H1 (cell line): ENCODE measurements around the gene CUEDC1. TPM values are rescaled to one million over a fixed set of nuclear protein-coding genes. Genes with fewer than 3 reads are reported as not detected.

Experiments used
- CTCF ChIA-PET: fragments of 300-600 bp; sonication (Branson Sonifier 250); formaldehyde crosslinking; loops from one replicate; lab custom pipeline; 2021; ENCODE audit not compliant: partially characterized antibody; lab: Charles Lee
- POLR2A ChIA-PET: fragments of 300-600 bp; sonication (Branson Sonifier 250); formaldehyde crosslinking; loops from one replicate; lab custom pipeline; 2021; ENCODE audit warnings: inconsistent platforms; ENCODE audit not compliant: partially characterized antibody; lab: Charles Lee
- DNase-seq, 2 experiments: peaks; one replicate each; pipeline versions ENCODE4 v3.0.0 to v3.0.0-alpha.2; 2010 to 2022; ENCODE audit warnings: low spot score in 2 of 2, low read depth in 1 of 2, mixed read lengths in 1 of 2
- FAIRE-seq: peaks from 2 replicates; lab custom pipeline; 2011; peaks lifted over from hg19 to GRCh38; lab: Jason Lieb, UNC
- H2AFZ ChIP-seq: 2 replicates; pipeline ENCODE4 v1.8.1; 2012; ENCODE audit warnings: low read length, inconsistent platforms
- H2AK5ac ChIP-seq: 2 replicates; pipeline ENCODE4 v1.6.1; 2013; ENCODE audit warnings: low read depth, low read length
- H2BK120ac ChIP-seq: replicated peaks from 2 replicates; pipeline ENCODE3; 2013; ENCODE audit warnings: low read depth, low read length, inconsistent platforms
- H2BK12ac ChIP-seq: 2 replicates; pipeline ENCODE4 v1.6.1; 2013; ENCODE audit warnings: low read depth, low read length
- H2BK15ac ChIP-seq: 2 replicates; pipeline ENCODE4 v1.6.1; 2013; ENCODE audit warnings: low read length
- H2BK20ac ChIP-seq: 2 replicates; pipeline ENCODE4 v1.6.1; 2013; ENCODE audit warnings: low read length
- H2BK5ac ChIP-seq: 2 replicates; pipeline ENCODE4 v1.6.1; 2013; ENCODE audit warnings: low read depth, low read length
- H3K14ac ChIP-seq: 2 replicates; pipeline ENCODE4 v1.6.1; 2013; ENCODE audit warnings: inconsistent platforms; ENCODE audit not compliant: insufficient read length
- H3K18ac ChIP-seq: 2 replicates; pipeline ENCODE4 v1.6.1; 2013; ENCODE audit warnings: low read length; ENCODE audit errors: extremely low read depth
- H3K23ac ChIP-seq: 2 replicates; pipeline ENCODE4 v1.6.1; 2013; ENCODE audit warnings: inconsistent platforms; ENCODE audit not compliant: insufficient read length
- H3K23me2 ChIP-seq: 2 replicates; pipeline ENCODE4 v1.6.1; 2013; ENCODE audit warnings: low read depth, low read length
- H3K27ac ChIP-seq: 2 replicates; pipeline ENCODE4 v1.6.1; 2011; ENCODE audit warnings: low read depth, low read length, inconsistent platforms
- H3K27me3 ChIP-seq, 4 experiments: replicated peaks in 1 of 4; 1 replicate in 1 of 4; 2 replicates in 3 of 4; pipeline versions ENCODE4 v1.6.1 to v1.8.1; 2011 to 2013; ENCODE audit warnings: low read length in 3 of 4, mild to moderate bottlenecking in 3 of 4, inconsistent platforms in 2 of 4, mixed read lengths in 2 of 4, moderate library complexity in 1 of 4; ENCODE audit not compliant: control insufficient read depth in 3 of 4, insufficient read depth in 3 of 4; ENCODE audit errors: extremely low read depth in 1 of 4
- H3K36me3 ChIP-seq, 4 experiments: 2 replicates each; pipeline versions ENCODE4 v1.6.1 to v1.8.1; 2011 to 2013; ENCODE audit warnings: mild to moderate bottlenecking in 4 of 4, low read length in 3 of 4, moderate library complexity in 2 of 4, control low read depth in 1 of 4, inconsistent platforms in 1 of 4; ENCODE audit not compliant: insufficient read depth in 4 of 4, control insufficient read depth in 2 of 4
- H3K4ac ChIP-seq: replicated peaks from 2 replicates; pipeline ENCODE3; 2013; ENCODE audit warnings: low read length, low read depth, mixed read lengths, inconsistent platforms; ENCODE audit not compliant: insufficient read length
- H3K4me1 ChIP-seq, 4 experiments: replicated peaks in 1 of 4; 1 replicate in 1 of 4; 2 replicates in 3 of 4; pipeline versions ENCODE4 v1.6.1 to v1.8.1; 2011 to 2013; ENCODE audit warnings: low read length in 3 of 4, inconsistent platforms in 2 of 4, mixed read lengths in 1 of 4; ENCODE audit not compliant: insufficient read depth in 4 of 4, control insufficient read depth in 3 of 4
- H3K4me2 ChIP-seq, 2 experiments: 2 replicates each; pipeline versions ENCODE4 v1.6.1 to v1.8.1; 2011 to 2013; ENCODE audit warnings: low read depth in 2 of 2, low read length in 2 of 2, control low read depth in 1 of 2, inconsistent platforms in 1 of 2, mild to moderate bottlenecking in 1 of 2; ENCODE audit not compliant: insufficient read depth in 1 of 2
- H3K4me3 ChIP-seq, 4 experiments: fragments of 200-600, 300-600 bp in 1 of 4; sonication (generic), shearing (Covaris generic), sonication (Bioruptor Twin) in 1 of 4; 2 replicates each; pipeline versions ENCODE4 v1.5.1 to v1.8.1; 2011 to 2016; ENCODE audit warnings: low read length in 4 of 4, low read depth in 3 of 4, control low read depth in 2 of 4, inconsistent platforms in 2 of 4, mild to moderate bottlenecking in 2 of 4, mixed read lengths in 1 of 4, moderate library complexity in 1 of 4; ENCODE audit not compliant: insufficient read depth in 2 of 4; ENCODE audit errors: extremely low read depth in 1 of 4
- H3K56ac ChIP-seq: replicated peaks from 2 replicates; pipeline ENCODE3; 2013; ENCODE audit warnings: low read depth, mild to moderate bottlenecking, mixed read lengths, low read length, inconsistent platforms; ENCODE audit not compliant: insufficient read length
- H3K79me1 ChIP-seq: 2 replicates; pipeline ENCODE4 v1.6.1; 2013; ENCODE audit warnings: low read depth, low read length, control low read depth
- H3K79me2 ChIP-seq, 2 experiments: 2 replicates each; pipeline versions ENCODE4 v1.6.1 to v1.8.1; 2012 to 2013; ENCODE audit warnings: low read length in 2 of 2, mild to moderate bottlenecking in 2 of 2, inconsistent platforms in 1 of 2; ENCODE audit not compliant: insufficient read depth in 2 of 2, control insufficient read depth in 1 of 2
- H3K9ac ChIP-seq, 4 experiments: replicated peaks in 1 of 4; 1 replicate in 1 of 4; 2 replicates in 3 of 4; pipeline versions ENCODE4 v1.6.1 to v1.8.1; 2011 to 2013; ENCODE audit warnings: low read depth in 3 of 4, low read length in 3 of 4, control low read depth in 2 of 4, mild to moderate bottlenecking in 2 of 4, moderate library complexity in 2 of 4, inconsistent platforms in 1 of 4; ENCODE audit errors: extremely low read depth in 1 of 4
- H3K9me3 ChIP-seq, 2 experiments: 2 replicates each; pipeline versions ENCODE4 v1.6.1 to v1.8.1; 2012 to 2013; ENCODE audit warnings: mild to moderate bottlenecking in 2 of 2, moderate library complexity in 2 of 2, control low read depth in 1 of 2, inconsistent platforms in 1 of 2, low read depth in 1 of 2, low read length in 1 of 2, mixed read lengths in 1 of 2; ENCODE audit not compliant: insufficient read depth in 2 of 2
- H4K20me1 ChIP-seq, 2 experiments: replicated peaks in 1 of 2; 2 replicates each; pipeline versions ENCODE3 to v1.8.1; 2011 to 2013; ENCODE audit warnings: inconsistent platforms in 2 of 2, low read length in 2 of 2, mild to moderate bottlenecking in 1 of 2; ENCODE audit not compliant: insufficient read depth in 2 of 2, control insufficient read depth in 1 of 2
- H4K5ac ChIP-seq: 2 replicates; pipeline ENCODE4 v1.6.1; 2013; ENCODE audit warnings: low read length, low read depth, mixed read lengths, inconsistent platforms; ENCODE audit not compliant: insufficient read length
- H4K8ac ChIP-seq: 2 replicates; pipeline ENCODE4 v1.8.0; 2013; ENCODE audit warnings: mild to moderate bottlenecking, moderate library complexity, low read length, inconsistent platforms; ENCODE audit not compliant: insufficient read depth; ENCODE audit errors: extremely low read depth
- H4K91ac ChIP-seq: replicated peaks from 2 replicates; pipeline ENCODE3; 2013; ENCODE audit warnings: low read length, mixed read lengths, inconsistent platforms; ENCODE audit not compliant: insufficient read length
- BCL11A ChIP-seq, 2 experiments: IDR thresholded peaks; one replicate each; pipeline ENCODE4 v1.6.1; 2011; ENCODE audit warnings: low read depth in 2 of 2, low read length in 2 of 2, mild to moderate bottlenecking in 2 of 2
- BRCA1 ChIP-seq: IDR thresholded peaks from 2 replicates; pipeline ENCODE4 v1.6.1; 2012; ENCODE audit warnings: low read depth, low read length, improper control_type of control experiment
- CHD2 ChIP-seq: IDR thresholded peaks from 2 replicates; pipeline ENCODE4 v1.6.1; 2012; ENCODE audit warnings: low read length, improper control_type of control experiment
- FOSL1 ChIP-seq: IDR thresholded peaks from 2 replicates; pipeline ENCODE4 v1.6.1; 2011; ENCODE audit warnings: mild to moderate bottlenecking, low read depth, low read length, moderate library complexity; ENCODE audit not compliant: insufficient read depth
- HDAC6 ChIP-seq: IDR thresholded peaks from one replicate; pipeline ENCODE4 v1.7.1; 2012; ENCODE audit warnings: low read depth, mild to moderate bottlenecking, inconsistent platforms, low read length, moderate library complexity
- JUN ChIP-seq: IDR thresholded peaks from 2 replicates; pipeline ENCODE4 v1.6.1; 2011; ENCODE audit warnings: low read depth, mild to moderate bottlenecking, improper control_type of control experiment, low read length
- JUND ChIP-seq: IDR thresholded peaks from 2 replicates; pipeline ENCODE4 v1.6.1; 2011; ENCODE audit warnings: mild to moderate bottlenecking, improper control_type of control experiment, low read length
- PHF8 ChIP-seq: fragments of 200-600 bp; sonication (generic); conservative IDR thresholded peaks from 2 replicates; pipeline ENCODE4 v1.7.1; 2012; ENCODE audit warnings: low read depth, mild to moderate bottlenecking, inconsistent platforms, low read length, moderate library complexity
- POLR2A ChIP-seq, 2 experiments: IDR thresholded peaks; 1 replicate in 1 of 2; 2 replicates in 1 of 2; pipeline ENCODE4 v1.6.1; 2011; ENCODE audit warnings: low read depth in 2 of 2, low read length in 2 of 2, mild to moderate bottlenecking in 2 of 2; ENCODE audit errors: control extremely low read depth in 1 of 2
- RFX5 ChIP-seq: IDR thresholded peaks from 2 replicates; pipeline ENCODE4 v1.6.1; 2011; ENCODE audit warnings: low read depth, low read length, improper control_type of control experiment, borderline replicate concordance
- SIRT6 ChIP-seq: IDR thresholded peaks from one replicate; pipeline ENCODE4 v1.7.1; 2012; ENCODE audit warnings: low read length, inconsistent platforms
- SP2 ChIP-seq: IDR thresholded peaks from 2 replicates; pipeline ENCODE4 v1.6.1; 2012; ENCODE audit warnings: mild to moderate bottlenecking, low read length, inconsistent platforms
- SP4 ChIP-seq: IDR thresholded peaks from 2 replicates; pipeline ENCODE4 v1.6.1; 2012; ENCODE audit warnings: low read length, inconsistent platforms
- TBP ChIP-seq: IDR thresholded peaks from 2 replicates; pipeline ENCODE4 v1.6.1; 2011; ENCODE audit warnings: low read depth, low read length, improper control_type of control experiment
- WGBS, 2 experiments: shearing (Covaris generic) in 1 of 2; methylation state at CpG; one replicate each; pipeline versions ENCODE4 v1.1.6 to v1.1.7; 2013 to 2015; ENCODE audit warnings: low lambda C conversion rate in 2 of 2, mixed read lengths in 2 of 2, inconsistent platforms in 1 of 2, low coverage in 1 of 2, missing lambda C conversion rate in 1 of 2; ENCODE audit not compliant: insufficient replicate concordance in 2 of 2, insufficient coverage in 1 of 2, insufficient read length in 1 of 2; ENCODE audit errors: extremely low coverage in 1 of 2, missing lambda C conversion rate in 1 of 2; 5-methylcytosine and 5-hydroxymethylcytosine counted together
- polyA plus RNA-seq, 7 experiments: library from polyadenylated mRNA; depleted of rRNA in 3 of 7; stranded (reverse) in 5 of 7; unstranded in 2 of 7; fragments of >200 nt in 5 of 7; fragments of 200-250 nt in 2 of 7; gene quantifications; 1 replicate in 5 of 7; 2 replicates in 1 of 7; 4 replicates in 1 of 7; pipeline versions ENCODE4 v1.2.1 to v1.2.3, GENCODE V29; 2011 to 2013; ENCODE audit warnings: missing spikeins in 2 of 7, mixed read lengths in 2 of 7
- total RNA-seq: library from RNA; stranded (reverse); fragmentation: NEBNext Ultra II Directional; extraction: Animal tissue kit (Norgen Biotek cat#: 25700); gene quantifications from 2 replicates; pipeline ENCODE4 v1.2.1, GENCODE V29; 2021

Gene CUEDC1
- total and polyA plus RNA-seq, 2 of the 8 experiments (the other 6 are each of a cell fraction or from before 2014, with no cell fraction given), result 4.0 to 10.7 TPM

- Histone ChIP-seq H3K27ac (no peak overlapping the region), H4K8ac (no peak overlapping the region), H4K20me1 (peaks cover 0 to 3% of the 10 kb centered on the region in 2 experiments), H3K4me2 (no peak overlapping the region), H2AFZ (no peak overlapping the region), H3K9ac (no peak overlapping the region), H2BK5ac (no peak overlapping the region), H3K79me2 (peaks cover 0 to 7% of the 10 kb centered on the region in 2 experiments; a peak in 2 of 4 replicates), H4K5ac (no peak overlapping the region), H3K27me3 (no peaks in the 10 kb centered on the region), H3K23ac (no peak overlapping the region), H2BK12ac (no peak overlapping the region), H2BK15ac (no peak overlapping the region), H3K4ac (no peak overlapping the region), H3K18ac (no peak overlapping the region), H3K79me1 (no peaks in the 10 kb centered on the region), H4K91ac (no peak overlapping the region), H3K36me3 (peaks cover 20 to 77% (median 57%) of the 10 kb centered on the region in 4 experiments), H3K23me2 (no peaks in the 10 kb centered on the region), H2BK20ac (no peak overlapping the region), H3K4me3 (no peak overlapping the region), H3K56ac (no peak overlapping the region), H2AK5ac (no peak overlapping the region), H3K9me3 (no peaks in the 10 kb centered on the region), H3K4me1 (no peaks in the 10 kb centered on the region), H2BK120ac (no peak overlapping the region), H3K14ac (no peak overlapping the region)
- POLR2A ChIA-PET, result interaction anchor here (1.0 to 1.8 kb wide), 3 partner anchors 8 to 21 kb away, joined by 3 to 5 read pairs (median 5); partner anchors contain the start of gene CUEDC1
- 90% methylated on average over 3 of the region's 3 CpGs; no CpG with 5 or more reads in 1 of the 2 experiments for WGBS, 2 experiments
- no peak for FAIRE-seq
- DNase-seq, result no peak
- CTCF ChIA-PET, result interaction anchor here (0.8 to 2.7 kb wide), 7 partner anchors 24 to 143 kb away, joined by 3 to 11 read pairs (median 5); no protein-coding TSS in a partner anchor
- TF ChIP-seq BCL11A (IDR thresholded peaks at IDR 0.05; ENCODE audit: low read depth in 2 of 2, low read length in 2 of 2), result no peak
- TF ChIP-seq BRCA1, result no peak
- no peak for TF ChIP-seq SP4
- no peak for TF ChIP-seq JUND
- TF ChIP-seq SP2, result no peak
- TF ChIP-seq SIRT6, result no peak
- TF ChIP-seq TBP, result no peak
- TF ChIP-seq FOSL1, result no peak
- no peak for TF ChIP-seq CHD2
- TF ChIP-seq JUN, result no peak
- TF ChIP-seq PHF8, result no peak
- TF ChIP-seq HDAC6, result no peak
- no peak for TF ChIP-seq POLR2A (IDR thresholded peaks at IDR 0.05; ENCODE audit: control extremely low read depth in 1 of 2, low read depth in 2 of 2, low read length in 2 of 2)
- no peak for TF ChIP-seq RFX5
Measured at GRCh38 chr17:57976594-57976993, 21.4 kb upstream of the CUEDC1 start.
